Measurements from ENCODE around the gene PID1.

DNA sequence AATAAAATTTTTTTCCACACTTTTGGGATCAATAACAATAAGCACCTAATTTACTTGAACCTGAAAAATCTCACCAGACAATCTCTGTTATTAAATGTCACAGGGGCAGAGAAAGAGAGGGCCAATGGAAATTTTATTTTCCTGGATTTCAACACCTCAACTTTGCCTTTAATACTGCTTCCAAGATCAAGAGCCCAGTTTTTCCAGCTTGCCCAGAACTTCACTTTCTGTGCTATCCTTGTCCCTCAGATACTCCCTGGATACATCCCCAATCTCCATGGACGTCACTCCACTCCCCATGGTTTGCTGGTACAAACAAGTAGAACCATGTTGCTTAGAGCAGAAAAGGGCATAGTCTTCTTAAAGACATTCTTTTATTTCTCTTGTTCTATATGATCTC, 29.3 kb upstream of the PID1 start:
- TF ChIP-seq, protein P1, sequence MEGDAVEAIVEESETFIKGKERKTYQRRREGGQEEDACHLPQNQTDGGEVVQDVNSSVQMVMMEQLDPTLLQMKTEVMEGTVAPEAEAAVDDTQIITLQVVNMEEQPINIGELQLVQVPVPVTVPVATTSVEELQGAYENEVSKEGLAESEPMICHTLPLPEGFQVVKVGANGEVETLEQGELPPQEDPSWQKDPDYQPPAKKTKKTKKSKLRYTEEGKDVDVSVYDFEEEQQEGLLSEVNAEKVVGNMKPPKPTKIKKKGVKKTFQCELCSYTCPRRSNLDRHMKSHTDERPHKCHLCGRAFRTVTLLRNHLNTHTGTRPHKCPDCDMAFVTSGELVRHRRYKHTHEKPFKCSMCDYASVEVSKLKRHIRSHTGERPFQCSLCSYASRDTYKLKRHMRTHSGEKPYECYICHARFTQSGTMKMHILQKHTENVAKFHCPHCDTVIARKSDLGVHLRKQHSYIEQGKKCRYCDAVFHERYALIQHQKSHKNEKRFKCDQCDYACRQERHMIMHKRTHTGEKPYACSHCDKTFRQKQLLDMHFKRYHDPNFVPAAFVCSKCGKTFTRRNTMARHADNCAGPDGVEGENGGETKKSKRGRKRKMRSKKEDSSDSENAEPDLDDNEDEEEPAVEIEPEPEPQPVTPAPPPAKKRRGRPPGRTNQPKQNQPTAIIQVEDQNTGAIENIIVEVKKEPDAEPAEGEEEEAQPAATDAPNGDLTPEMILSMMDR (IDR thresholded peaks at IDR 0.05; ENCODE audit: low read depth, low read length), result no peak
- TF ChIP-seq POLR2A (IDR thresholded peaks at IDR 0.05; ENCODE audit: extremely low read depth, insufficient read length), result no peak

All from NB4 (cell line).